ENCODE data around the gene CDK6. TPM values are rescaled to one million over a fixed set of nuclear protein-coding genes. Genes with fewer than 3 reads are reported as not detected.

The CDK6 gene
- total and polyA plus RNA-seq, 9 of the 15 experiments (the other 6 are each of a cell fraction or from before 2014, with no cell fraction given) = 7.6 to 109 (median 44.4) TPM

DNA sequence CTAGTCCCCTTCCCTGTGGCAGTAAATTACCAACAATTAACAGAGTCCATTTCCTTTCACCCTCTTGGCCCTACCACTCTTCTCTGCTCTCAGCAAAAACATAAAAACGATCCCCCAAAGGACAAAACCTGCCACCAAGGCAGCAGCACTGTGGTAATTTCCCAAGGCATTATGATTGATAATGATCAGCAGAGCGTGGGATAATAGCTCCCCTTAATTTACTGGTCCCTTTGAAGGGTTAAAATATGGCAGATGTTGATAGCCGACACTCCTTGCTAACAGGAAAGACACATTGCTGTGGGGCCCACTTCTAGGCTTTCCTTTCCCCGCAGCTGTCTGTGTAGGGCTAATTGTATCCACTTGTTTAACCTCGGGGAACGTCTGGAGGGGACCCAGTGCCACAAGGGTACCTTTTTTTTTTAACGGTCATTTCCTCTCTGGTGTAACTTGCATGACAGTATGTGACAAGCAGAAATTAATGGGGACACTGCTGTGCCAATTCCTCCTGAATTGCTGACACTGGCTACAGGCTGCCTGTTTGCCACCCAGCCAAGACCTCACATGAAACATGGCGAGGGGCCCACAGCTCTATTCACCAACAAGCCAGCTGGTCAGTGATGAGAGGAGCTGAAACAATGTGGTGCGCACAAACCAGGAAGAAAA is 81.3 kb downstream of the CDK6 start (continued):
- TF ChIP-seq, protein P1, sequence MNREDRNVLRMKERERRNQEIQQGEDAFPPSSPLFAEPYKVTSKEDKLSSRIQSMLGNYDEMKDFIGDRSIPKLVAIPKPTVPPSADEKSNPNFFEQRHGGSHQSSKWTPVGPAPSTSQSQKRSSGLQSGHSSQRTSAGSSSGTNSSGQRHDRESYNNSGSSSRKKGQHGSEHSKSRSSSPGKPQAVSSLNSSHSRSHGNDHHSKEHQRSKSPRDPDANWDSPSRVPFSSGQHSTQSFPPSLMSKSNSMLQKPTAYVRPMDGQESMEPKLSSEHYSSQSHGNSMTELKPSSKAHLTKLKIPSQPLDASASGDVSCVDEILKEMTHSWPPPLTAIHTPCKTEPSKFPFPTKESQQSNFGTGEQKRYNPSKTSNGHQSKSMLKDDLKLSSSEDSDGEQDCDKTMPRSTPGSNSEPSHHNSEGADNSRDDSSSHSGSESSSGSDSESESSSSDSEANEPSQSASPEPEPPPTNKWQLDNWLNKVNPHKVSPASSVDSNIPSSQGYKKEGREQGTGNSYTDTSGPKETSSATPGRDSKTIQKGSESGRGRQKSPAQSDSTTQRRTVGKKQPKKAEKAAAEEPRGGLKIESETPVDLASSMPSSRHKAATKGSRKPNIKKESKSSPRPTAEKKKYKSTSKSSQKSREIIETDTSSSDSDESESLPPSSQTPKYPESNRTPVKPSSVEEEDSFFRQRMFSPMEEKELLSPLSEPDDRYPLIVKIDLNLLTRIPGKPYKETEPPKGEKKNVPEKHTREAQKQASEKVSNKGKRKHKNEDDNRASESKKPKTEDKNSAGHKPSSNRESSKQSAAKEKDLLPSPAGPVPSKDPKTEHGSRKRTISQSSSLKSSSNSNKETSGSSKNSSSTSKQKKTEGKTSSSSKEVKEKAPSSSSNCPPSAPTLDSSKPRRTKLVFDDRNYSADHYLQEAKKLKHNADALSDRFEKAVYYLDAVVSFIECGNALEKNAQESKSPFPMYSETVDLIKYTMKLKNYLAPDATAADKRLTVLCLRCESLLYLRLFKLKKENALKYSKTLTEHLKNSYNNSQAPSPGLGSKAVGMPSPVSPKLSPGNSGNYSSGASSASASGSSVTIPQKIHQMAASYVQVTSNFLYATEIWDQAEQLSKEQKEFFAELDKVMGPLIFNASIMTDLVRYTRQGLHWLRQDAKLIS (CRISPR knock-in tag; IDR thresholded peaks at IDR 0.05) = no peak
- TF ChIP-seq EGR1 (conservative IDR thresholded peaks at IDR 0.05) (peak; percentile 64), ETS2 (tag; IDR thresholded peaks at IDR 0.05; ENCODE audit: borderline replicate concordance, poor library complexity, severe bottlenecking) (no peak), KAT8 (IDR thresholded peaks at IDR 0.05; ENCODE audit: low read depth) (no peak), NBN (IDR thresholded peaks at IDR 0.05; ENCODE audit: low read depth) (no peak), ZNF589 (CRISPR knock-in tag; IDR thresholded peaks at IDR 0.05; ENCODE audit: low read depth) (no peak), SAFB (IDR thresholded peaks at IDR 0.05; ENCODE audit: borderline replicate concordance, low read depth, low read length) (no peak), ZNF785 (CRISPR knock-in tag; IDR thresholded peaks at IDR 0.05) (no peak), MED1 (CRISPR knock-in tag; IDR thresholded peaks at IDR 0.05; ENCODE audit: borderline replicate concordance) (no peak), FOXM1 (IDR thresholded peaks at IDR 0.05; ENCODE audit: low read depth) (no peak), FOXM1 (CRISPR knock-in tag; IDR thresholded peaks at IDR 0.05; ENCODE audit: low read depth) (no peak), HNRNPH1 (optimal IDR thresholded peaks at IDR 0.05; ENCODE audit: low read depth, low read length) (no peak)
- TF ChIP-seq, protein P2, sequence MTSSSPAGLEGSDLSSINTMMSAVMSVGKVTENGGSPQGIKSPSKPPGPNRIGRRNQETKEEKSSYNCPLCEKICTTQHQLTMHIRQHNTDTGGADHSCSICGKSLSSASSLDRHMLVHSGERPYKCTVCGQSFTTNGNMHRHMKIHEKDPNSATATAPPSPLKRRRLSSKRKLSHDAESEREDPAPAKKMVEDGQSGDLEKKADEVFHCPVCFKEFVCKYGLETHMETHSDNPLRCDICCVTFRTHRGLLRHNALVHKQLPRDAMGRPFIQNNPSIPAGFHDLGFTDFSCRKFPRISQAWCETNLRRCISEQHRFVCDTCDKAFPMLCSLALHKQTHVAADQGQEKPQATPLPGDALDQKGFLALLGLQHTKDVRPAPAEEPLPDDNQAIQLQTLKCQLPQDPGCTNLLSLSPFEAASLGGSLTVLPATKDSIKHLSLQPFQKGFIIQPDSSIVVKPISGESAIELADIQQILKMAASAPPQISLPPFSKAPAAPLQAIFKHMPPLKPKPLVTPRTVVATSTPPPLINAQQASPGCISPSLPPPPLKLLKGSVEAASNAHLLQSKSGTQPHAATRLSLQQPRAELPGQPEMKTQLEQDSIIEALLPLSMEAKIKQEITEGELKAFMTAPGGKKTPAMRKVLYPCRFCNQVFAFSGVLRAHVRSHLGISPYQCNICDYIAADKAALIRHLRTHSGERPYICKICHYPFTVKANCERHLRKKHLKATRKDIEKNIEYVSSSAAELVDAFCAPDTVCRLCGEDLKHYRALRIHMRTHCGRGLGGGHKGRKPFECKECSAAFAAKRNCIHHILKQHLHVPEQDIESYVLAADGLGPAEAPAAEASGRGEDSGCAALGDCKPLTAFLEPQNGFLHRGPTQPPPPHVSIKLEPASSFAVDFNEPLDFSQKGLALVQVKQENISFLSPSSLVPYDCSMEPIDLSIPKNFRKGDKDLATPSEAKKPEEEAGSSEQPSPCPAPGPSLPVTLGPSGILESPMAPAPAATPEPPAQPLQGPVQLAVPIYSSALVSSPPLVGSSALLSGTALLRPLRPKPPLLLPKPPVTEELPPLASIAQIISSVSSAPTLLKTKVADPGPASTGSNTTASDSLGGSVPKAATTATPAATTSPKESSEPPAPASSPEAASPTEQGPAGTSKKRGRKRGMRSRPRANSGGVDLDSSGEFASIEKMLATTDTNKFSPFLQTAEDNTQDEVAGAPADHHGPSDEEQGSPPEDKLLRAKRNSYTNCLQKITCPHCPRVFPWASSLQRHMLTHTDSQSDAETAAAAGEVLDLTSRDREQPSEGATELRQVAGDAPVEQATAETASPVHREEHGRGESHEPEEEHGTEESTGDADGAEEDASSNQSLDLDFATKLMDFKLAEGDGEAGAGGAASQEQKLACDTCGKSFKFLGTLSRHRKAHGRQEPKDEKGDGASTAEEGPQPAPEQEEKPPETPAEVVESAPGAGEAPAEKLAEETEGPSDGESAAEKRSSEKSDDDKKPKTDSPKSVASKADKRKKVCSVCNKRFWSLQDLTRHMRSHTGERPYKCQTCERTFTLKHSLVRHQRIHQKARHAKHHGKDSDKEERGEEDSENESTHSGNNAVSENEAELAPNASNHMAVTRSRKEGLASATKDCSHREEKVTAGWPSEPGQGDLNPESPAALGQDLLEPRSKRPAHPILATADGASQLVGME (CRISPR knock-in tag; IDR thresholded peaks at IDR 0.05) = no peak
- TF ChIP-seq, protein P3, sequence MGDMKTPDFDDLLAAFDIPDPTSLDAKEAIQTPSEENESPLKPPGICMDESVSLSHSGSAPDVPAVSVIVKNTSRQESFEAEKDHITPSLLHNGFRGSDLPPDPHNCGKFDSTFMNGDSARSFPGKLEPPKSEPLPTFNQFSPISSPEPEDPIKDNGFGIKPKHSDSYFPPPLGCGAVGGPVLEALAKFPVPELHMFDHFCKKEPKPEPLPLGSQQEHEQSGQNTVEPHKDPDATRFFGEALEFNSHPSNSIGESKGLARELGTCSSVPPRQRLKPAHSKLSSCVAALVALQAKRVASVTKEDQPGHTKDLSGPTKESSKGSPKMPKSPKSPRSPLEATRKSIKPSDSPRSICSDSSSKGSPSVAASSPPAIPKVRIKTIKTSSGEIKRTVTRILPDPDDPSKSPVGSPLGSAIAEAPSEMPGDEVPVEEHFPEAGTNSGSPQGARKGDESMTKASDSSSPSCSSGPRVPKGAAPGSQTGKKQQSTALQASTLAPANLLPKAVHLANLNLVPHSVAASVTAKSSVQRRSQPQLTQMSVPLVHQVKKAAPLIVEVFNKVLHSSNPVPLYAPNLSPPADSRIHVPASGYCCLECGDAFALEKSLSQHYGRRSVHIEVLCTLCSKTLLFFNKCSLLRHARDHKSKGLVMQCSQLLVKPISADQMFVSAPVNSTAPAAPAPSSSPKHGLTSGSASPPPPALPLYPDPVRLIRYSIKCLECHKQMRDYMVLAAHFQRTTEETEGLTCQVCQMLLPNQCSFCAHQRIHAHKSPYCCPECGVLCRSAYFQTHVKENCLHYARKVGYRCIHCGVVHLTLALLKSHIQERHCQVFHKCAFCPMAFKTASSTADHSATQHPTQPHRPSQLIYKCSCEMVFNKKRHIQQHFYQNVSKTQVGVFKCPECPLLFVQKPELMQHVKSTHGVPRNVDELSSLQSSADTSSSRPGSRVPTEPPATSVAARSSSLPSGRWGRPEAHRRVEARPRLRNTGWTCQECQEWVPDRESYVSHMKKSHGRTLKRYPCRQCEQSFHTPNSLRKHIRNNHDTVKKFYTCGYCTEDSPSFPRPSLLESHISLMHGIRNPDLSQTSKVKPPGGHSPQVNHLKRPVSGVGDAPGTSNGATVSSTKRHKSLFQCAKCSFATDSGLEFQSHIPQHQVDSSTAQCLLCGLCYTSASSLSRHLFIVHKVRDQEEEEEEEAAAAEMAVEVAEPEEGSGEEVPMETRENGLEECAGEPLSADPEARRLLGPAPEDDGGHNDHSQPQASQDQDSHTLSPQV (IDR thresholded peaks at IDR 0.05) = peak; percentile 16; the same call in 1 of the 2 replicates

All from K562 (cell line).